Activated CD8-positive, alpha-beta memory T cell treated with anti-CD3 and anti-CD28 coated beads, Interleukin-2, amount 50 U/mL, for 48 hours (primary cell): Measurements from ENCODE around the gene KCNA1.
"Not testable (repeated sequence)": the region's sequence is repeated elsewhere in the genome, so short reads cannot be mapped to it uniquely, and the experiment has no call there.

Experiments used
- DNase-seq: peaks from one replicate; pipeline ENCODE4 v3.0.0-alpha.2; 2020

KCNA1 gene

DNA sequence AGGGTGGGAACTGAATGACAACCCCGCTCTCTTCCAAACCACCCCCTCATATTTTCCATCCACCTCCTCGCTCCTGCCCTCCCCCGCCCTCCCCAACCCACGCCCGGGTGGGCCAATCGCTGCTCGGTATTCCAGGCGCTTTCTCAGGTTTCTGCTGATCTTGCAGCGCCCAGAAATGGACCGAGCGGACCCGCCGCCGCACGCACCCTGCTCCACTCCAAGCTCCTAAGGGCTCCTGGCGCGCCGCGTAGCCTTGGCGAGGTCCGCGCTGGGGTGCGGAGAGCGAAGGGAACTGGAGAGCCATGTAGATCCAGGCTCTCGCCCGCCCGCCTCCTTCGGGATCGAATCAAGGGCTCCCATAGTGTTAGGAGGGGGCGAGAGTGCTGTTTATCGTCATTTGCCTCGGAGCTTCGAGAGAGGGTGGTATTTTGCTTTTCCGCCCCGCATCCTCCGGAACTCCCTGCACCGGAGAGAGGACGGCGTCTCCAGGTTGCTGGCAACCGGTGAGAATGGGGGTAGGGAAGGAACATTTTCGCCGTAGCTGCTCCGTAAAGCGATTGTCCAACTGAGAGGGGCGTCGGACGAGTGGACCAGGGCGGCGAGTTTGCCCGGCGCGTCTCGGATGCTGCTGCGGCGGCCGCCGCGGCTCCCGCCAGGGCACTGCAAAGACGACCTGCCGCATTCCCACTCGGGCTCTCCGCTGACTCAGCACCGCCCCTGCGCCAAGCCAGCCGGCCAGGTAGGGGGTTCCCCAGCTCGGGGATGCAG is at the start of gene KCNA1:
KCNA1 (plus strand) TSS at position 172 of the 768 bp plus-strand sequence. CDS start 1,474 bp downstream, outside the sequence.
- peak; percentile 60 for DNase-seq

GRCh38 chr12:4860741-4861140 is 49.0 kb upstream of the KCNA1 start:
- DNase-seq: no peak

DNA sequence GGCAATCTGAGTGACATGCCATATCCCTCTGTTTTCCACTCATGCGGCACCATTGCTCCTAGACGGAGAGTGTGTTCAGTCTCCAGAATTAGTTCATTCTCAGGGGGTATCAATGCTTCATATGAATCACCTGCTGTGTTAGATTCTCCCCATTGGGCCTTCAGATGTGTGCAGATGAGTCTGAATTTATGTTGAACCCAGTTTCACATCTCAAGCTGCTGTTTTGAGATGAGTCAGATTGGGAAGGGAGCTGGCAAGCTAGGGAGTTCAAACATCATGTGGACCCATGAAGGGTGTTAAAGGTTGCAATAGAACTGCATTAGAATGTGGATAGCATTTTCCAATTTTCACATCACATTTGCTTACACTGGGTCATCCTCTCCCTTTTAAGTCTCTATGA is 46.9 kb upstream of the KCNA1 start:
- no peak for DNase-seq

DNA sequence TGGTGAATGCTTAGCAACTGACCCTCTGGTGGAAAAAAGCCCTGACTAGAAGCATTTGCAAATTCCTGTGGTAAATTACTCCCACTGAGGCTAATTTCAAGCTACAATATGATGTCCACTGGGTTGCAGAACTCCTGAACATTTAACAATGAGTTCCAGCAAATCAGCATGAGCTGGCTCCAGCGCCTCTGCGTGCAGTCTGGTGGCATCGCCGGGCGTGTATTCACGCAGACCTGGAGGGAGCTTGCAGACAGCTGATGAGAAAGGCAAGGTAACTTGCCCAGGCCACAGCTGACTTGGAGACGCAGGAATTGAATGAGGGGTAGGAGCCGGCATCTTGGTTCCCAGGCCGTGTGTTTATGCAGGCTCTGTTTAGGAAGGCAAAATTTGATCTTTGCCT is 45.1 kb upstream of the KCNA1 start:
- no peak for DNase-seq

DNA sequence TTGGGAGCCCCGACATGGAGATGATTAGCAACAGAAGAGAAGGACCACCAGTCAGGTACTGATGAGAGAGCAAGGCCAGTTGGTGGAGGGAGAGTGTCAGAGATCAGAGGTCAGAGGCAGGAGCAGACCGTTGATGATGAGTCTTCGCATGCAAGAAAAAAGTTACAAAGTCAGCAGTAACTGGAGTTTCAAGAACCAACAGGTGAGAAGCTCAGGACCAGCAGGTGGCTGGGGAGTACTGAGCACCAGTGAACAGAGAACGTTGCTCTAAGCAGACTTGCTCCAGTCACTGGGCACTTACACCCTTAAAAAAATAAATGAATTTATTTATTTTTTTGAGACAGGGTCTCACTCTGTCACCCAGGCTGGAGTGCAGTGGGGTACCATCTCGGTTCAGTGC is 44.5 kb upstream of the KCNA1 start:
- no peak for DNase-seq

DNA sequence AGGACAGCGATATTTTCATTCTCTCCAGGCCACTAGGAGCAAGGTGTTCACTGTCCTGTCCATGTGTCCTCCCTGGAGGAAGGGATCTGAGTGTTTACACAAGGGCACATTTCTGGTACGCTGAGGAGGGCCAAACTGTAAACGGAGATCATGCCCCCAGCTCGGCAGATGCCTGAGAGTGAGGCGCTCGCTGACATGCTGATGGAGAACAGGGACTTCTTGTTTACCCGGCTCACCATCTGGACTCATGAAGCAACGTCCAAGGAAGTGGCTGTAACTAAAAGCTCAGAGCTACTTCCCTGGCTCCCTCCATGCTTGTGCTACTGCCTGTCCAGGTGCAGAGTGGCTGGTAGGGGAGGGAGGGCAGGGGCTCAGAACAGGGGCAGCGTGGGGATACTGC is 43.4 kb upstream of the KCNA1 start:
- DNase-seq: no peak

DNA sequence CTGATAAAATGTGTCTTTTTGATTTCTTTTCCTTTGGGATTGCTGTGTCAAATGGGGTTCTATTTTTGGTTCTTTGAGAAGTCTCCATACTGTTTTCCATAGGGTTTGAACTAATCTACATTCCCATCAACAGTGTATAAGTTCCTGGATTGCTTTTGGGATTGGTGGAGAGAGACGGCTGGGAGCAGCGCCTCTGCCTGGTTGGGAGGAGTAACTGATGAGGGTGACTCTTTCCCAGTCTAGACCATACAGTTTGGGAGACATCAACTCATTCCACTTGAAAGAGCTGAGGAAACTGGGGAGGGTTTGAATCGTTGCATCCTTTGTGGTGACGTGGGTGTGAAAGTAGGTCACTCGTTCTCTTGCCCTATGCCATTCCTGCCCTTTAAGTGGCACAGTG is 42.3 kb upstream of the KCNA1 start:
- no peak for DNase-seq

GRCh38 chr12:4870423-4870822 is 39.3 kb upstream of the KCNA1 start:
- no peak for DNase-seq

- no peak for DNase-seq
These were observed 38.2 kb upstream of the KCNA1 start for GRCh38 chr12:4871514-4871913.

DNA sequence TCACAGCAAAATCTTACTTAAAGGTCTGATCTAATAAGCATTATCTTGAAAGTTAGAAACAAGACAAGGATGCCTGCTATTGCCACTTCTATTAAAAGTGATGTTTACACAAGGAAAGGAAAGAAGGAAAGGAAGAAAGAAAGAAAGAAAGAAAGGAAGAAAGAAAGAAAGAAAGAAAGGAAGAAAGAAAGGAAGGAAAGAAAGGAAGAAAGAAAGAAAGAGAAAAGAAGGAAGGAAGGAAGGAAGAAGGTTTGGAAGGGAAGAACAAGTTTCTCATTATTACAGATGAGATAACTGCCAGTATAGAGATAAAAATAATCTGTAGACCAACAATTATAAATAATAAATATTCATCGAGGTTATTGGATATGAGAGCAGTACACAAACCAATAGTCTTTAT is 35.8 kb upstream of the KCNA1 start:
- no peak for DNase-seq

- DNase-seq: no peak
These were observed 35.0 kb upstream of the KCNA1 start for GRCh38 chr12:4874671-4875070.

DNA sequence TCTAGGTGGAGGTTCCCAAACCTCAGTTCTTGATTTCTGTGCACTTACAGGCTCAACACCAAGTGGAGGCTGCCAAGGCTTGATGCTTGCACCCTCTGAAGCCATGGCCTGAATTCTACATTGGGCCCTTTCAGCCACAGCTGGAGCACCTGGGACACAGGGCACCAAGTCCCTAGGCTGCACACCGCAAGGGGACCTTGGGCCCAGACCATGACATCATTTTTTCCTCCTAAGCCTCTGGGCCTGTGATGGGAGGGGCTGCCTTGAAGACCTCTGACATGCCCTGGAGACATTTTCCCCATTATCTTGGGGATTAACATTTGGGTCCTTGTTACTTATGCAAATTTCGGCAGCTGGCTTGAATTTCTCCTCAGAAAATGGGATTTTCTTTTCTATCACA is 30.2 kb upstream of the KCNA1 start:
- not testable (repeated sequence) for DNase-seq

DNA sequence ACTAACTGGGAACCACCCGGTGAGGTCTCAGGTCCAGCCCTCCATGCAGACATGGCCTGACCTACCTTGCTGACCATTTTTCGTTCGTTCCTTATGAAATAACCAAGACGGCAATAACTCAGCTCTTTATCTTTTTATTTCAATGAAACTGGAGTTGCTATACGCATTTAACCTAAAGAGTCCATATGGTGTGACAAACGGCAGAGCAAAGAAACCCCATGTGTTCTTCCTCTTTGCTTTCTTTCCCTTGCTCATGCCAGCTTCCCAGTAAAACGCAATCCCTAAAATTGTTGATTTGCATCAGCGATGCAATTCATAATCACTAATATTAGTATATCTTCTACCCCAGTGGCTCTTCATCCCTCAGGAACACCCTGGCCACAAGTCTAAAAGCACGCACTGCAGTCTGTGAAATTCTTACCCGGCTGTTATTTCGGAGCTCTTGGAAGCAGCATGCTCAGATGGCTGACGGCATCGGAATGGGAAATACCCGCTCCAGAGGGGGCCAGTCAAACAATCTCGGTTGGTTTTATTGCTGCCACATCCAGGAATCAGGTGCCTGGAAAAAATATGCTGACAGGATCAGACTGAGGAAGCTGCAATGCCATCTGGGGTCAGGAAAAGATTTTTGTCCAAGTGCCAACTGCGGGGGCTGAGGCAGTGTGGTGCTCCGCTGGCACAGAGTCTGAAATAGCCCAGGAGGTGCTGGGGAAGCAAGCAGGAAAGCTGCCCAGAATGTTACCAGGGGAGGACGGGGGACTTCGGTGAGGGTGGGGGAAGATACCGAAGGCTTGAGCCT is 28.2 kb upstream of the KCNA1 start:
- no peak for DNase-seq

DNA sequence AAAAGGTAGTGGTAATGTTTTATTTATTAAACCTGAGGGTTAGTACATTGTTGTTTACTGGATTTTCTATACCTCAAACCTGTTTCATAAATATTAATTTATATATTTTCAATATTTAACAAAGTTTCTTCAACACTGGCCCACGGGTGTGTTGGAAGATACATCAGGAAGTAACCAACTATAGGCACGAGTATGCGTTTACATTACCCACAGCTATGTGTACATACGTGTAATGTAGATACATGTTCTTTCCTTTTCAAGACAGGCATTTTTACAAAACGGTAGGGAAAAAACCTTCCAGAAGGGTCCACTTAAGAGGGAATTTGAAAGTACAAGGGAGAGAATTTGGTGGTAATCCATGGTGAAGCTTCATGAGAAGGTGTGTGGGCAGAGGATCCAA is 17.8 kb upstream of the KCNA1 start:
- no peak for DNase-seq

- DNase-seq: no peak
These were observed 17.3 kb upstream of the KCNA1 start for GRCh38 chr12:4892418-4892817.

DNA sequence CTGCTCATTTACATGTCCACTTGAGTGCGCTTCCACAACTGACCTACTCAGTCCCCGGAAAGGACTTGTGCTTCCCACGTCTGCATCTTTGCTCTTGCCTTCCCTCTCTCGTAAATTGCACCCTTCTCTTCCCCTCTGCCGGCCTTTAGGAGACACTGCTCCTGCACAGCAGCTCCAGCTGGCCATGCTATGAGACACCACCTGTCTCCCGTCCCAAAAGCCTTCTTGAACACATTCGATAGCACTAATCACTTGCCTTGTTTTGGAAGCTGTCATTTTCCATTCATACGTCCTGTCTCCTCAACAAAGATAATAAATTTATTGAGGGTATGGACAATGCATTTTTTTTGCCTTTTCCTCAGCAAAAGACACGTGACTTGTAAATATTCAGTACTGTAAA is 15.7 kb upstream of the KCNA1 start:
- no peak for DNase-seq

- no peak for DNase-seq
These were observed 10.3 kb upstream of the KCNA1 start for GRCh38 chr12:4899364-4899763.

DNA sequence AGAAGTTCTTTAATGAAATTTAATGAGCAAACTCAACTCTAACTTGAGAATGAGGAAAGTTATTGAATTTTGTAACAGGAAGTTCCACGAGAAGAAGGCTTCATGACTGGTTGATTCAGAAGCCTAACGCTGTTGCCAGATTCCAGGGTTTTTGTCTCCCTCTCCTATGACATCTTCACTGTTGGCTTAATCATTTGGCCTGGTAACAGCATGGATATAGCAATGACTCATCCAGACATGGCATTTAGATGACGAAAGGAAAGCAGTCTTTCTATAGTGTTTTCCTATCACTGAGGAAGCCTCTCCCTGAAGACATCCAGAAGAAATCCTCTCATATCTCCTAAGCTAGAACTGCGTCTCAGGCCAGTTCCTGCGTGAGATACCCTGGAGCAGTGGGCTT is 9.4 kb upstream of the KCNA1 start:
- no peak for DNase-seq

DNA sequence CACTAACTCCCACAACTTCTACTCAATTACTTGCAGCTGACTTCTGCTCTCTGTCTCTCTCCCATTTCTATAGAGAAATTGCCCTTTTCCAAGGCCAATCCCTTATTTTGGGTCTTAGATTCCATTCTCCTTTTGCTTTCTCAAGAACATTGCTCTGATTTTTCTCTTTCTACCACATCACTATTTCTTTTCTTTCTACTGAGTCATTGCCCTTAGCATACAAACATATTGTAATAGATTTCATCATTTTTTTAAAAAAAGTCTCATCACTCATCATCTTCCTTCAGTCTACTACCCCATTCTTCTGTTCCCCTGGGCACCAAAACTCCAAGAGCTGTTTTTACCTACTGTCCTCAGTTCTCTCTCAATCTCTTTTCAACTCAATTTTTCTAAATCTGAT is 4.4 kb upstream of the KCNA1 start:
- no peak for DNase-seq

GRCh38 chr12:4908684-4909409 is 858 bp upstream of the KCNA1 start:
- peak; percentile 55 for DNase-seq

- DNase-seq: peak; percentile 53
These were observed 333 bp upstream of the KCNA1 start for GRCh38 chr12:4909410-4909733.

DNA sequence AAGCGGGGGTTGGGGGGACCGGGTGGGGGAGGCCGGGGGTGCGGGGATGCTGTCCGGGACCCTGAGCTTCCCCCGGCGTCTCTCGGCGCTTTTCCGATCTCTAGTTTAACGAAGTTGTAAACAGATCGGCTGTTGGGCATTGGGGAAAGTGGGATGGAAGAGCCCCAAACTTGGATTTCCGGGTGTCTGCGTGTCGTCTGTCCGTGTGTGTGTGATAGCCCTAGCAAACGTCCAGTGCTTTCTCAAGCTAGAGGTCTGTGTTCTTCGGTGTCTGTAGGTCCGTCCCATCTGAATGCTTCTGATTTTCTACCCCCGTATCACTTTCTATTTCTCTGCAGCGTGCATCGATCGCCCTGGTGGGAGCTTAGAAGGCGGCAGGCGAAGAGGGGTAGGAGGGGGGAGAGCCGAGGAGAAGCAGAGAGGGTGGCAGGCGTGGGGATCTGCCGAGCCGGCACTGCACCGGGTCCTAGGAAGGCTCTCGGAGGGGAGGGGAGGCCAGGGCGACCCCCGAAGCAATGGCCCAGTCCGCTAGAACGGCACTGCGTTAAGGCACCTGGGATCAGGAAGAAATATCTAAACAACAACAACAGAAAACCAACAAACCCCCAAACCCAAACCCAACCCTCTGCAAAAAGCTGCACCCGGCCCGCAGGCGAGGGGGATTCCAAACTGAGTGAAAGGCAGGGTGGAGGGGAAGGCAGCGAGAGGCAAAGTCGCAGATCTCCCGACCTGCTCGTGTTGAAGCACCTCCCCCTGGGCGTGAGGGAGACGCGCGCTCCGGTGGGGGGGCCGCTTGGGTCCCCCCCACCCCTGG is 1.0 kb downstream of the KCNA1 start:
- peak; percentile 52 for DNase-seq
